ENCODE data around the gene DNMBP.
"Not testable (repeated sequence)": the region's sequence is repeated elsewhere in the genome, so short reads cannot be mapped to it uniquely, and the experiment has no call there.

Gene DNMBP

GRCh38 chr10:99993701-99994689 is 15.8 kb downstream of the DNMBP start:
- DNase-seq (ENCODE audit: low read depth, low spot score) = no peak

GRCh38 chr10:99985637-99986036 is 24.1 kb downstream of the DNMBP start:
- DNase-seq (ENCODE audit: low read depth, low spot score) = not testable (repeated sequence)

- DNase-seq (ENCODE audit: low read depth, low spot score) = no peak
Measured at GRCh38 chr10:99984211-99985034, 25.3 kb downstream of the DNMBP start.

- DNase-seq (ENCODE audit: low read depth, low spot score) = no peak
Measured at GRCh38 chr10:99983280-99983988, 26.3 kb downstream of the DNMBP start.

DNA sequence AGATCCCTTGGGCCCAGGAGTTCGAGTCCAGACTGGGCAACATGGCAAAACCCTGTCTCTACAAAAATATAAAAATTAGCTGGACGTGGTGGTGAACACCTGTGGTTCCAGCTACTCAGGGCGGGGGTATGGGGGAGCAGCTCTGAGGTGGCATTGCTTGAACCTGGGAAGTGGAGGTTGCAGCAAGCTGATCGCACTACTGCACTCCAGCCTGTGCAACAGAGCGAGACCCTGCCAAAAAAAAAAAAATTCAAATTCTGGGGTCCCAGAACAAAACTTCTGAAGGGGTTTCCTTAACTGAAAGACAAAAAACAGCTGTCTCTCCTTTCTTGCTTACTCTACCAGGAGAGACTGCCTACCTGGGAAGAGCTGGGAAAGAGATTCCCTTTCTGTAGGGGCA is 27.0 kb downstream of the DNMBP start:
- DNase-seq (ENCODE audit: low read depth, low spot score) = no peak

DNA sequence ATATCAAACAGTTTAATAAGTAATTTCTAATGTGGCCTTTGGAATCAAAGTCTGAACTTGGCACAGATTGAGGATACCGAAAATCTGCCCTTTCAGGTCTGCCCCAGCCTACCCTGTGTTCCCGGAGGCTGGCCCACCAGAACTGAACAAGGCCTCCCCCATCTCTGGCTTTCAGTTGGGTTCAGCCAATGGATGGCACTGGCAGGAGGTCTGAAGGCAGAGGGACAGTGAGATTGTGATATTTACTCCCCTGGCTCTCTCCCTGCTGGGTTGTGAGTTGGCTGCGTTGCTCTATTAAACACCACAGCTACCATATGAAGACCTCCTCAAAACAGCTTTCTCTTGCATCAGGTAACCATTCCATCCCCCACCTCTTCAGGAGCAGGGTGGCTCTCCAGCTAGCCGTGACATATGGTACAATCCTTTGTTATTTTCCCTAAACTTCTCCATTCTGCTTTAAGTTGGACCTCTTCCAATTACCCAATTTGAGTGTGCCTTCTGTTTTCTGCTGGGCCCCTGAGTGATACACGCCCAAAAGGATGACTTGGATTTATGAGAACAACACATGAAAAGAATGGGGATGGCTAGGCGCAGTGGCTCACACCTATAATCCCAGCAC is 28.1 kb downstream of the DNMBP start:
- DNase-seq (ENCODE audit: low read depth, low spot score) = no peak

- no peak for DNase-seq (ENCODE audit: low read depth, low spot score)
Measured at GRCh38 chr10:99979066-99979685, 30.6 kb downstream of the DNMBP start.

DNA sequence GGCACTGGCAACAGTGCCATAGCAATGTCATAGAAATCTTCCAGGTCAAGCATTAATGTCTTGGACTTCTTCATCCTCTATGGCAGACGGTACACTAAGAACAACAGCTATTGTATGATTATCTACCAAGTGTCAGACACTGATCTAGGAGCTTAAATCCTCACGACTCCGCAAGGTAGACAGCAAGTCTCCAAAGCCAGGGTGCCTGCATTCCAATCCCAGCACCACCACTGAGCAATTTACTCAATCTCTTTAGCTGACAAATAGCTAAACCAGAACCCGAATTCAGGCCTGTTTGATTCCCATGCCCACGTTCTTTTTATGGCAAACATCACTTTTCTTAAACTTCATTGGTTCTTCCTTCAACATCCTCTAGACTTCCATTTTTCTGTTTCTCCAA is 31.8 kb downstream of the DNMBP start:
- no peak for DNase-seq (ENCODE audit: low read depth, low spot score)

GRCh38 chr10:99976886-99977665 is 32.7 kb downstream of the DNMBP start:
- DNase-seq (ENCODE audit: low read depth, low spot score) = no peak

DNA sequence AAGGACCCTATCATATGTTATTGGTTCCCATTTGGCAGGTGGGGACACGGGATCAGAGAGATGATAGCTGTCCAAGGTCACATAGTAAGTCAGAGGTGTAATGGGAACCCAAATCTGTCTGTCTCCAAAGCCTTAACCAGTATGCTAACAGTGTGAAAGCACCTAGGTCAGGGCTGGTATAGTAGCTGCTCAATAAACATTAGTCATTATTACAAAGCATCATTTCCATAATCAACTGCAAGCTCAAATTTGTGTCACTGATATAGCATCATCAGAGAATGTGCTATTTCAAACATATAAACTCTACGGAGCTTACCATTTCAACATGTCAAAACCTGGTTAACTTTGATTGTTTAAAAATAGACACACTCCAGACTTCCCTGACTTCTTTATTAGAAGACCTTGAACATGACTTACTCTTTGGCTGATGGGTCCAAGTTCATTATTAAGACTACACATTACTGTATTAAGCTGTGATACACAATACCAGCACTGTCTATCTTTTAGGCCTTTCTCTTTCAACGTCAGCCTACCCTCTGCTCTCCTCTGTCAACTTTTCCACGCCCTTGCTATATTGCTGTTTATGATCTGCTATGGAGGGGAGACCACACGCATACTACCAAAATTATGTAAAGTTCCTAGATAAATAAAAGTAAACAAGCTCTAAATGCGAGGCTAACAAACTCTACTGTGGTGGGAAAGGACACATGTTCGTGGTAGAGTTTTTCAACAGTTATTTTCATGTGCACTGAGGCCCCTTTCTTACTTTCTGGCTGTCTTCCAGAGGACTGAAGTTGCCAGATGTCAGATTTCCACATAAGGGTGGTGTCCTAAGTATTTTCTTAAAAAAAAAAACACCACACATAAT is 33.6 kb downstream of the DNMBP start:
- no peak for DNase-seq (ENCODE audit: low read depth, low spot score)

DNA sequence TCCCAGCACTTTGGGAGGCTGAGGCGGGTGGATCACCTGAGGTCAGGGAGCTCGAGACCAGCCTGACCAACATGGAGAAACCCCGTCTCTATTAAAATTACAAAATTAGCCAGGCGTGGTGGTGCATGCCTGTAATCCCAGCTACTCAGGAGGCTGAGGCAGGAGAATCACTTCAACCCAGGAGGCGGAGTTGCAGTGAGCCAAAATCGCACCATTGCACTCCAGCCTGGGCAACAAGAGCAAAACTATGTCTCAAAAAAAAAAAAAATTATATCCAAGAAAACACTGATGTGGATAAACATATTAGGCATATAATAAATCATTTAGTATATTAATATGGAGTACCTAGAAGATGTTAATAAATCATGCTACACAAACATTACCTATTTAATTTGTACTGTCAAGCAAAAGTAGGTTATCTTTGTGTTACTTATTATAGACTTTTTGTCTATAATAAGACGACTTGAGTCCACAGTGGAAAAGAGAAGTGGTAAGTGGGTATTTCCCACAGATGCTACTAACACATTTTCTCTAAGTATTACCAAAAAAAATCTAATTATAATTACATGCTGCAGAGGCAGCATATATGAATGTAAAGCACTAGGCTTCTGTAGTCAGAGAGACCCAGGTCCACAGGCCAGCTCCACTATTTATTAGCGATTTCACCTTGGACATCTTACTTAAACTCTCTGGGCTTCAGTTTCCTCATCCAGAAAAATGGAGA is 34.5 kb downstream of the DNMBP start:
- no peak for DNase-seq (ENCODE audit: low read depth, low spot score)

GRCh38 chr10:99973190-99973589 is 36.6 kb downstream of the DNMBP start:
- DNase-seq (ENCODE audit: low read depth, low spot score) = no peak

DNA sequence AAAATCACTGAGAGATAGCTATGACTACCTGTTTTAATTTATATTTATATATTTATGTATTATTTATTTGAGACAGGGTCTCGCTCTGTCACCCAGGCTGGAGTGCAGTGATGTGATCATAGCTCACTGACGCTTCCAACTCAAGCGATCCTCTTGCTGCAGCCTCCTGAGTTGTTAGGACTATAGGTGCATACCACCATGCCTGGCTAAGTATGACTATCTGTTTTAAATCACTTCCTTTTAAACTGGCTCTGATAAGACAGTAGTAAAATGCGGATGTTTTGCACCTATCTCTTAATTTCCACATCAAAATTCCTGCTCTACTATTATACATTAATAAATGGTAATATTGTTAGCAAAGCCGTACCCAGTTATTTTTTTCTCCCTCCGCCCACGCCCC is 41.8 kb downstream of the DNMBP start:
- no peak for DNase-seq (ENCODE audit: low read depth, low spot score)

DNA sequence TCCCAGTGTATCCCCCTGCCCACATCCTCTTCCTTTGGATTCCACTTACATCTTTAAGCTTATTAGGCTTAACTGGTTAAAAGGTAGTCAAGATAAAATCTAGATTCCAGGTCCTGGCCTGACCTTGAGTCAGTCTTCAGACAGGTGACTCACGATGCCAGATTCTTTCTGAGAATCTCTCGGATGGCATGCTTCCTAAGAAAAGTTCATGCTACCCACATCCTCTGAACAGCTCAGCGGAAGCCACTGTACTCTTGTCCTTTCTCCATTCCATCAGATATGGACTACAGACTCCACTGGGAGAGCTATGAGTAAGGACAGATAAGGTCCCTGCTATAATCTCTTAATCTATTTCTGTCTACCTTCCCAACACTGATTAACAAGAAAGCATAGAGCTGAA is 43.4 kb downstream of the DNMBP start:
- no peak for DNase-seq (ENCODE audit: low read depth, low spot score)

DNA sequence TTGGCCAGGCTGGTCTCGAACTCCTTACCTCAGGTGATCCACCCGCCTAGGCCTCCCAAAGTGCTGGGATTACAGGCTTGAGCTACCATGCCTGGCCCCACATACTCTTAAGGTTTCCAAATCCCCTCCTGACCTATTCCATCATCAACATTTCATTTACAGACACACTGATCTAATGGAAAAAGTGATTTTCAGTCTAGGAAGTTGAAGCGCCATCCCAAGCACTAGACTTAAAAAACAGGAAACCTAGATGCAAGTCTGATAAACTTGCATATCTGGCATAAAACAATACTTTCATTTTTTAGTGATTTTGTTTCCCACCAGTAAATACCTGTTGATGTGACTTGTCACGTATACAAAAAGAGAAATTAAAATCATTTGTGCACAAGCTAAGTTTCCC is 44.0 kb downstream of the DNMBP start:
- DNase-seq (ENCODE audit: low read depth, low spot score) = no peak

DNA sequence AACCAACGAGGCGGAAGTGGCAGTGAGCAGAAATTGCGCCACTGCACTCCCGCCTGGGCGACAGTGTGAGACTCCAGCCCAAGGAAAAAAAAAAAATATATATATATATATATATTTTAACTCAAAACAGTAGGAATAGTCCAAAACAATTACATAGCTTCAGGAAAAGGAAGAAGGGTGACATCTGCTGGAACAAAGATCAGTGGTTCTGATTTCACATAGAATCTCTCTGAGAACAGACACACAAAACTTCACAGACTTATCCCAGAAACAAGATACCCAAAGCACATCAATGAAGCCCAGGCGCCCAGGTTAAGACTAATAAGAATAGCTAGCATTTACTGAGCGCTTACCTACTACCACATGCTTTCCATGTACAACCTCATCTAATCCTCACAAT is 45.0 kb downstream of the DNMBP start:
- no peak for DNase-seq (ENCODE audit: low read depth, low spot score)

GRCh38 chr10:99963467-99964165 is 46.1 kb downstream of the DNMBP start:
- DNase-seq (ENCODE audit: low read depth, low spot score) = not testable (repeated sequence)

- no peak for DNase-seq (ENCODE audit: low read depth, low spot score)
Measured at GRCh38 chr10:99958806-99959205, 50.9 kb downstream of the DNMBP start.

All from activated CD4-positive, CD25-positive, alpha-beta regulatory T cell treated with anti-CD3 and anti-CD28 coated beads, Interleukin-2, amount 50 U/mL, for 16 hours (primary cell).